Parathyroid adenoma (tissue), 2 donors: ENCODE data around the gene PACSIN1.

ENCODE experiments used
- H2AFZ ChIP-seq: fragments of 300-600 bp; sonication (generic); one replicate; pipeline ENCODE4 v1.7.0; 2017; ENCODE audit warnings: antibody characterized with exemption, mild to moderate bottlenecking
- H3K27ac ChIP-seq: fragments of 300-600 bp; sonication (generic); one replicate; pipeline ENCODE4 v1.7.0; 2017
- H3K27me3 ChIP-seq: fragments of 300-600 bp; sonication (generic); one replicate; pipeline ENCODE4 v1.7.0; 2017; ENCODE audit warnings: low read length; ENCODE audit not compliant: control insufficient read depth, insufficient read depth
- H3K36me3 ChIP-seq: fragments of 300-600 bp; sonication (generic); one replicate; pipeline ENCODE4 v1.7.0; 2017; ENCODE audit warnings: low read length; ENCODE audit not compliant: control insufficient read depth, insufficient read depth
- H3K4me1 ChIP-seq: fragments of 300-600 bp; sonication (generic); one replicate; pipeline ENCODE4 v1.7.0; 2017; ENCODE audit warnings: control low read depth
- H3K4me2 ChIP-seq: fragments of 300-600 bp; sonication (generic); one replicate; pipeline ENCODE4 v1.7.0; 2017; ENCODE audit warnings: low read length
- H3K4me3 ChIP-seq: fragments of 300-600 bp; sonication (generic); one replicate; pipeline ENCODE4 v1.7.0; 2017; ENCODE audit warnings: low read depth, low read length
- H3K79me2 ChIP-seq: fragments of 300-600 bp; sonication (generic); one replicate; pipeline ENCODE4 v1.7.0; 2017; ENCODE audit warnings: control low read depth
- H3K9ac ChIP-seq: fragments of 300-600 bp; sonication (generic); one replicate; pipeline ENCODE4 v1.7.0; 2017; ENCODE audit warnings: mild to moderate bottlenecking
- H3K9me3 ChIP-seq: fragments of 300-600 bp; sonication (generic); one replicate; pipeline ENCODE4 v1.7.0; 2017; ENCODE audit warnings: low read length; ENCODE audit not compliant: control insufficient read depth
- TF ChIP-seq, protein P1 (sequence below): fragments of 300-600 bp; sonication (generic); IDR thresholded peaks from one replicate; pipeline ENCODE4 v1.7.0; 2017; ENCODE audit warnings: antibody characterized with exemption, mild to moderate bottlenecking
- donor health status: primary hyperparathyroidism.

The PACSIN1 gene

DNA sequence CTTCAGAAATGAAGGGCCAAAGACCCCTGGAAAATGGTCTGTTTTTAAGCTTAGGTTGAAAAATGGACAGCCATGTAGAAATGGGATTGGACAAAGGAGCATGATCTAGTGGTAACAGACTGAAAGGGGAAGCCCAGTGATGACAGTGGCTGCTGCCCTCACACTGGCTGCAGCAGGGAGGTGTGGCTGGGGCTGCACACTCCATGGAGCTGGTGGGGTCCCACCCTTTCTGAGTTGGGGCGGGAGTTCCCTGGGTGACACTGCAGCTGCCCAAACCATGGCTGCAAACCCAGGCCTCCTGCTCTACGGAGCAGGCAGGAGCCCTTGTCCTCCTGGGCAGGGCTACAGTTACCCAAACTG, 8.5 kb upstream of the PACSIN1 start:
- H3K9me3 ChIP-seq: no peaks in the 10 kb centered on the region
- no peak overlapping the region for H2AFZ ChIP-seq
- TF ChIP-seq, protein P1, sequence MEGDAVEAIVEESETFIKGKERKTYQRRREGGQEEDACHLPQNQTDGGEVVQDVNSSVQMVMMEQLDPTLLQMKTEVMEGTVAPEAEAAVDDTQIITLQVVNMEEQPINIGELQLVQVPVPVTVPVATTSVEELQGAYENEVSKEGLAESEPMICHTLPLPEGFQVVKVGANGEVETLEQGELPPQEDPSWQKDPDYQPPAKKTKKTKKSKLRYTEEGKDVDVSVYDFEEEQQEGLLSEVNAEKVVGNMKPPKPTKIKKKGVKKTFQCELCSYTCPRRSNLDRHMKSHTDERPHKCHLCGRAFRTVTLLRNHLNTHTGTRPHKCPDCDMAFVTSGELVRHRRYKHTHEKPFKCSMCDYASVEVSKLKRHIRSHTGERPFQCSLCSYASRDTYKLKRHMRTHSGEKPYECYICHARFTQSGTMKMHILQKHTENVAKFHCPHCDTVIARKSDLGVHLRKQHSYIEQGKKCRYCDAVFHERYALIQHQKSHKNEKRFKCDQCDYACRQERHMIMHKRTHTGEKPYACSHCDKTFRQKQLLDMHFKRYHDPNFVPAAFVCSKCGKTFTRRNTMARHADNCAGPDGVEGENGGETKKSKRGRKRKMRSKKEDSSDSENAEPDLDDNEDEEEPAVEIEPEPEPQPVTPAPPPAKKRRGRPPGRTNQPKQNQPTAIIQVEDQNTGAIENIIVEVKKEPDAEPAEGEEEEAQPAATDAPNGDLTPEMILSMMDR: no peak
- no peaks in the 10 kb centered on the region for H3K27me3 ChIP-seq
- no peak overlapping the region for H3K4me2 ChIP-seq
- no peak overlapping the region for H3K27ac ChIP-seq
- no peak overlapping the region for H3K9ac ChIP-seq
- H3K4me1 ChIP-seq: no peaks in the 10 kb centered on the region
- H3K79me2 ChIP-seq: no peaks in the 10 kb centered on the region
- H3K4me3 ChIP-seq: no peak overlapping the region
- no peaks in the 10 kb centered on the region for H3K36me3 ChIP-seq

GRCh38 chr6:34457742-34458735, 7.8 kb upstream of the PACSIN1 start:
- Histone ChIP-seq H3K9ac (no peak overlapping the region), H3K9me3 (no peaks in the 10 kb centered on the region), H2AFZ (no peak overlapping the region), H3K36me3 (no peaks in the 10 kb centered on the region), H3K4me3 (no peak overlapping the region), H3K27ac (no peak overlapping the region), H3K4me1 (no peaks in the 10 kb centered on the region), H3K27me3 (no peaks in the 10 kb centered on the region), H3K79me2 (no peaks in the 10 kb centered on the region), H3K4me2 (no peak overlapping the region)
- TF ChIP-seq, protein P1: no peak

GRCh38 chr6:34459899-34460593, 5.8 kb upstream of the PACSIN1 start:
- Histone ChIP-seq H3K4me2 (no peak overlapping the region), H3K79me2 (no peaks in the 10 kb centered on the region), H3K27me3 (no peaks in the 10 kb centered on the region), H3K4me1 (no peaks in the 10 kb centered on the region), H3K4me3 (no peak overlapping the region), H3K27ac (no peak overlapping the region), H3K36me3 (no peaks in the 10 kb centered on the region), H3K9me3 (no peaks in the 10 kb centered on the region), H2AFZ (no peak overlapping the region), H3K9ac (no peak overlapping the region)
- TF ChIP-seq, protein P1: peak; percentile 35

DNA sequence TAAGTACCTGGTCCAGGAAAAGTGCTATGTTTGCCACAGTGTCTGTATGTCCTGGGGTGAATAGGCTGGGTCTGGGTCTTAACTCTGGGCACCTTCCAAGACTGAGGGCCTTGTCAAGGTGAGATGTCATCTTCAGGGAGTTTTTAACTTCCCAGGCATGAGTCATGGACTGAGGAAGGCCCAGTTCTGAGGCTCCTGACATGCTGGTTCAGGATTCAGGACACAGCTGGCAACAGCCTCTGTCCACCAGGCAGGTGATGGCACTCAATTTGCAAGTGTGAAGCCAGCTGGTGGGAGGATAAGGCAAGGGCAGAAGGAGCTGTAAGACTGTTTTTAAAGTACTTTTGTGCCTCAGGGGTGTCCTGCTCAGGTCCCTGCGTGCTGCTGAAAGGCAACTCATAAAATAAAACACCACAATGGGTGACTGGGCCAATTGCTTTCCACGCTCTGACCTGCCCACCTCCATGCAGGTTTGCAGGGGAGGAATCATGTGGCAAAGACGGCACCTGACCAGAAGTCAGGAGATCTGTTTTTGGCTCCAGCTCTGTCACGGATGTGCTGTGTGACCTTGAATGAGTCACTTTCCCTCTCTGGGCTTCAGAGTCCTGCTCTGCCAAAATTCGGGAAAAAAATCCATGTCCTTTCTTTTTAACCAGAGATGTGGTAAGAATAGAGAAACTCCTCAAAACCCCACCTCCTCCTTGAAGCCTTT, 4.9 kb upstream of the PACSIN1 start:
- H3K4me2 ChIP-seq: no peak overlapping the region
- H3K9me3 ChIP-seq: no peaks in the 10 kb centered on the region
- H3K9ac ChIP-seq: no peak overlapping the region
- H3K4me3 ChIP-seq: no peak overlapping the region
- TF ChIP-seq, protein P1: no peak
- no peaks in the 10 kb centered on the region for H3K27me3 ChIP-seq
- H3K79me2 ChIP-seq: no peaks in the 10 kb centered on the region
- no peak overlapping the region for H3K27ac ChIP-seq
- H3K4me1 ChIP-seq: no peaks in the 10 kb centered on the region
- H3K36me3 ChIP-seq: no peaks in the 10 kb centered on the region
- no peak overlapping the region for H2AFZ ChIP-seq
